MM.1S (cell line): ENCODE measurements around the gene VEPH1.

Source experiments
- EZH2 ChIP-seq: fragments of 300-600 bp; sonication (generic); optimal IDR thresholded peaks from 2 replicates; pipeline ENCODE3; 2017; ENCODE audit warnings: low read depth, mild to moderate bottlenecking, antibody characterized with exemption, low read length, mixed read lengths
- EZH2phosphoT487 ChIP-seq: fragments of 300-600 bp; sonication (generic); IDR thresholded peaks from 2 replicates; pipeline ENCODE4 v1.6.1; 2018; ENCODE audit warnings: antibody characterized with exemption, low read length
- TF ChIP-seq, protein P1 (sequence below): fragments of 300-600 bp; sonication (generic); IDR thresholded peaks from 2 replicates; pipeline ENCODE4 v1.5.1; 2016; ENCODE audit warnings: antibody characterized with exemption, low read length, mixed read lengths

DNA sequence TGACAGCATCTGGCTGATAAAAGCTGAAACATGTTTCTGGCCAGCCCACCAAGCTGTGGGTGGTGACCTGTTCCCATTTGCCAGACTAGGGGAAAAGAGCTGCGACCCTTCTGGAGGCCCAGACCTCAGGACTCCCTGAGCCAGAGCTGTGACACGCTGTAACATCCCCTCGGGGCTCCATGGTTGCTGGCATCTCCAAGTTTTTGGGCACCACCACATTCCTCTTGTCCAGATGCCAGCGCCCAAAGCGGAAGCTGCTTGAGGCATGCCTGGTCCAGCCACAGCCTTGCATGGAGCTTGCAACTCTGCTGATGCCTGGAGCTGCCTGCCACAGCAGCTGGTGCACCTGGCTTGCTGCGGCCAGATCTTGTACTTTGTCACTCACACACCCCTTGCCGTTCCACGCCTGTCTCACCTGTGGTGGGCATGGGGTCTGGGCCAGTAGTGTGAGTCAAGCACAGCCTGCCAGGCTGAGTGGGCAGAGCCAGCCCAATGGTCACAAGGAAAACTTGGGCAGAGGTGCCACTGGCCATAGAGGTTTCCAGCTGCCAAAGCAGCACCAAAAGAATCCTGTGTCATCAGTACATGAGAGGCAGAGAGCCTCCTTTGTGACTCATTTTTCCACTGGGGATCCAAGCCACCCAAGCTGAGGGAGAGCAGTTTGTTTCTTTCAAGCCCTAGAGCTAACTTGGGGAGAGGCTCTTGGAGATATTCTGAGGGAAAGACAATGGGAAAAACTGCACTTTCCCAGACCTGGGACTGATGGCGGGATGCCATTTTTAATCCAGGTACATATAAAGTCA is 112.3 kb downstream of the VEPH1 start:
- TF ChIP-seq, protein P1, sequence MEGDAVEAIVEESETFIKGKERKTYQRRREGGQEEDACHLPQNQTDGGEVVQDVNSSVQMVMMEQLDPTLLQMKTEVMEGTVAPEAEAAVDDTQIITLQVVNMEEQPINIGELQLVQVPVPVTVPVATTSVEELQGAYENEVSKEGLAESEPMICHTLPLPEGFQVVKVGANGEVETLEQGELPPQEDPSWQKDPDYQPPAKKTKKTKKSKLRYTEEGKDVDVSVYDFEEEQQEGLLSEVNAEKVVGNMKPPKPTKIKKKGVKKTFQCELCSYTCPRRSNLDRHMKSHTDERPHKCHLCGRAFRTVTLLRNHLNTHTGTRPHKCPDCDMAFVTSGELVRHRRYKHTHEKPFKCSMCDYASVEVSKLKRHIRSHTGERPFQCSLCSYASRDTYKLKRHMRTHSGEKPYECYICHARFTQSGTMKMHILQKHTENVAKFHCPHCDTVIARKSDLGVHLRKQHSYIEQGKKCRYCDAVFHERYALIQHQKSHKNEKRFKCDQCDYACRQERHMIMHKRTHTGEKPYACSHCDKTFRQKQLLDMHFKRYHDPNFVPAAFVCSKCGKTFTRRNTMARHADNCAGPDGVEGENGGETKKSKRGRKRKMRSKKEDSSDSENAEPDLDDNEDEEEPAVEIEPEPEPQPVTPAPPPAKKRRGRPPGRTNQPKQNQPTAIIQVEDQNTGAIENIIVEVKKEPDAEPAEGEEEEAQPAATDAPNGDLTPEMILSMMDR = no peak
- no peak for TF ChIP-seq EZH2
- TF ChIP-seq EZH2phosphoT487 = no peak
